H9 (cell line): ENCODE measurements around the gene USP40. TPM values are rescaled to one million over a fixed set of nuclear protein-coding genes. Genes with fewer than 3 reads are reported as not detected.
A peak's percentile ranks its signal among the peaks of the same experiment; 100 is the strongest.

Experiments
- DNase-seq: peaks from one replicate; pipeline ENCODE4 v3.0.0-alpha.2; 2017
- H2AFZ ChIP-seq: one replicate; pipeline ENCODE4 v1.6.1; 2013; ENCODE audit warnings: mild to moderate bottlenecking, low read length, control low read depth, moderate library complexity
- H2AK5ac ChIP-seq: 2 replicates; pipeline ENCODE4 v1.6.1; 2013; ENCODE audit warnings: low read length, control low read depth, mixed read lengths; ENCODE audit not compliant: insufficient read length
- H2BK120ac ChIP-seq: one replicate; pipeline ENCODE4 v1.6.1; 2013; ENCODE audit warnings: low read depth, mild to moderate bottlenecking, low read length, control low read depth, inconsistent platforms; ENCODE audit not compliant: poor library complexity, severe bottlenecking
- H2BK12ac ChIP-seq: 2 replicates; pipeline ENCODE4 v1.6.1; 2013; ENCODE audit warnings: low read length, control low read depth, mixed read lengths, low read depth; ENCODE audit not compliant: insufficient read length
- H2BK15ac ChIP-seq: 2 replicates; pipeline ENCODE4 v1.6.1; 2013; ENCODE audit warnings: low read depth, low read length, control low read depth
- H2BK20ac ChIP-seq: one replicate; pipeline ENCODE4 v1.6.1; 2013; ENCODE audit warnings: low read depth, mild to moderate bottlenecking, low read length, control low read depth, inconsistent platforms; ENCODE audit not compliant: poor library complexity, severe bottlenecking
- H2BK5ac ChIP-seq: 2 replicates; pipeline ENCODE4 v1.6.1; 2013; ENCODE audit warnings: low read length, control low read depth, mixed read lengths; ENCODE audit not compliant: insufficient read length
- H3K14ac ChIP-seq: 2 replicates; pipeline ENCODE4 v1.6.1; 2013; ENCODE audit warnings: low read length, control low read depth; ENCODE audit not compliant: insufficient read depth
- H3K18ac ChIP-seq: 2 replicates; pipeline ENCODE4 v1.6.1; 2013; ENCODE audit warnings: low read depth, mild to moderate bottlenecking, mixed read lengths, low read length, control low read depth; ENCODE audit not compliant: insufficient read length
- H3K23ac ChIP-seq: 2 replicates; pipeline ENCODE4 v1.6.1; 2013; ENCODE audit warnings: low read length, control low read depth, mixed read lengths, low read depth; ENCODE audit not compliant: insufficient read length
- H3K23me2 ChIP-seq: 2 replicates; pipeline ENCODE4 v1.6.1; 2013; ENCODE audit warnings: low read depth, mild to moderate bottlenecking, mixed read lengths, low read length, control low read depth; ENCODE audit not compliant: insufficient read length, poor library complexity, severe bottlenecking
- H3K27ac ChIP-seq: 2 replicates; pipeline ENCODE4 v1.5.1; 2013; ENCODE audit warnings: low read length, control low read depth, mixed read lengths, low read depth; ENCODE audit not compliant: insufficient read length
- H3K27me3 ChIP-seq: 2 replicates; pipeline ENCODE4 v1.6.1; 2013; ENCODE audit warnings: low read length, control low read depth, inconsistent platforms; ENCODE audit not compliant: insufficient read depth
- H3K4ac ChIP-seq: 2 replicates; pipeline ENCODE4 v1.6.1; 2013; ENCODE audit warnings: low read depth, mild to moderate bottlenecking, control low read depth, inconsistent platforms, low read length, moderate library complexity
- H3K4me1 ChIP-seq: 2 replicates; pipeline ENCODE4 v1.6.1; 2013; ENCODE audit warnings: low read length, control low read depth, inconsistent platforms; ENCODE audit not compliant: insufficient read depth
- H3K4me2 ChIP-seq: 2 replicates; pipeline ENCODE4 v1.6.1; 2013; ENCODE audit warnings: low read length, control low read depth, mixed read lengths; ENCODE audit not compliant: insufficient read length, insufficient read depth
- H3K56ac ChIP-seq: 2 replicates; pipeline ENCODE4 v1.6.1; 2013; ENCODE audit warnings: low read depth, mild to moderate bottlenecking, mixed read lengths, low read length, control low read depth; ENCODE audit not compliant: insufficient read length
- H3K79me1 ChIP-seq: 2 replicates; pipeline ENCODE4 v1.6.1; 2013; ENCODE audit warnings: low read depth, mild to moderate bottlenecking, moderate library complexity, low read length, control low read depth, inconsistent platforms; ENCODE audit not compliant: insufficient read depth, poor library complexity, severe bottlenecking
- H3K79me2 ChIP-seq: 2 replicates; pipeline ENCODE4 v1.6.1; 2013; ENCODE audit warnings: low read length, control low read depth, inconsistent platforms; ENCODE audit not compliant: insufficient read depth
- H3K9ac ChIP-seq: 2 replicates; pipeline ENCODE4 v1.6.1; 2013; ENCODE audit warnings: low read length, control low read depth, mixed read lengths; ENCODE audit not compliant: insufficient read length; ENCODE audit errors: extremely low read depth
- H3K9me3 ChIP-seq: one replicate; pipeline ENCODE4 v1.6.1; 2013; ENCODE audit warnings: low read depth, low read length, inconsistent platforms; ENCODE audit not compliant: control insufficient read depth
- H3T11ph ChIP-seq: one replicate; pipeline ENCODE4 v1.6.1; 2013; ENCODE audit warnings: mild to moderate bottlenecking, low read length, control low read depth, inconsistent platforms
- H4K20me1 ChIP-seq: one replicate; pipeline ENCODE4 v1.6.1; 2013; ENCODE audit not compliant: control insufficient read depth, insufficient read length, insufficient read depth
- H4K5ac ChIP-seq: 2 replicates; pipeline ENCODE4 v1.6.1; 2013; ENCODE audit warnings: low read depth, mild to moderate bottlenecking, mixed read lengths, low read length, control low read depth; ENCODE audit not compliant: insufficient read length
- H4K8ac ChIP-seq: replicated peaks from 2 replicates; pipeline ENCODE4 v1.6.1; 2013; ENCODE audit warnings: low read length, control low read depth, mixed read lengths, low read depth; ENCODE audit not compliant: insufficient read length
- H4K91ac ChIP-seq: 2 replicates; pipeline ENCODE4 v1.6.1; 2013; ENCODE audit warnings: low read depth, mild to moderate bottlenecking, moderate library complexity, mixed read lengths, low read length, control low read depth; ENCODE audit not compliant: insufficient read length
- H3K27ac Mint-ChIP-seq, 3 experiments: 2 replicates in 2 of 3; 3 replicates in 1 of 3; pipeline ENCODE4 v1.8.0; 2020 to 2021; ENCODE audit warnings: mixed read lengths in 3 of 3, mild to moderate bottlenecking in 1 of 3, moderate library complexity in 1 of 3
- H3K27me3 Mint-ChIP-seq: 2 replicates; pipeline ENCODE4 v1.8.0; 2021; ENCODE audit warnings: low read depth, mild to moderate bottlenecking, moderate library complexity, mixed read lengths
- H3K36me3 Mint-ChIP-seq, 3 experiments: 2 replicates in 2 of 3; 3 replicates in 1 of 3; pipeline ENCODE4 v1.8.0; 2020 to 2021; ENCODE audit warnings: low read depth in 3 of 3, mixed read lengths in 3 of 3; ENCODE audit not compliant: insufficient read depth in 1 of 3
- H3K4me1 Mint-ChIP-seq, 2 experiments: 2 replicates each; pipeline ENCODE4 v1.8.0; 2020; ENCODE audit warnings: mixed read lengths in 2 of 2
- H3K4me3 Mint-ChIP-seq, 2 experiments: 2 replicates in 1 of 2; 3 replicates in 1 of 2; pipeline ENCODE4 v1.8.0; 2020 to 2021; ENCODE audit warnings: mild to moderate bottlenecking in 2 of 2, mixed read lengths in 2 of 2, moderate library complexity in 1 of 2
- H3K9me3 Mint-ChIP-seq, 2 experiments: 2 replicates in 1 of 2; 3 replicates in 1 of 2; pipeline ENCODE4 v1.8.0; 2020; ENCODE audit warnings: mild to moderate bottlenecking in 2 of 2, mixed read lengths in 2 of 2, moderate library complexity in 1 of 2
- CTCF ChIP-seq: fragments of 200-600 bp; sonication (generic); conservative IDR thresholded peaks from 3 replicates; pipeline ENCODE4 v1.8.0; 2021; ENCODE audit warnings: antibody characterized with exemption, mild to moderate bottlenecking
- WGBS: extraction: QIAGEN DNeasy Blood & Tissue Kit; methylation state at CpG from one replicate; pipeline ENCODE4 v1.1.7; 2013; ENCODE audit warnings: missing lambda C conversion rate, low lambda C conversion rate, mixed read lengths; ENCODE audit not compliant: insufficient read length; ENCODE audit errors: extremely low coverage; 5-methylcytosine and 5-hydroxymethylcytosine counted together
- total RNA-seq: library from RNA; stranded (reverse); gene quantifications from 2 replicates; pipeline ENCODE4 v1.2.1, GENCODE V29; 2021

USP40 gene
- total RNA-seq, 1 experiment from 2014 or later: 7.5 TPM

GRCh38 chr2:233565685-233566140 is 869 bp downstream of the USP40 start:
- TF ChIP-seq CTCF: no peak
- no peaks in the 10 kb centered on the region for H3K9me3 ChIP-seq
- peak overlapping the region in 2 of 3 experiments; percentile 98; a peak in 4 of 7 replicates for H3K27ac Mint-ChIP-seq
- no peak overlapping the region for H3K4ac ChIP-seq
- H2BK20ac ChIP-seq: no peak overlapping the region
- no peak overlapping the region for H3T11ph ChIP-seq
- WGBS: no CpG with 5 or more reads among the region's 6 CpGs
- H3K18ac ChIP-seq: no peak overlapping the region
- H3K4me3 Mint-ChIP-seq: peak overlapping the region; percentile 89 to 93
- no peak overlapping the region for H3K56ac ChIP-seq
- H2AK5ac ChIP-seq: no peak overlapping the region
- H3K79me1 ChIP-seq: no peaks in the 10 kb centered on the region
- peaks cover 5 to 9% of the 10 kb centered on the region in 2 experiments for H3K4me1 Mint-ChIP-seq
- H4K91ac ChIP-seq: no peak overlapping the region
- H2BK5ac ChIP-seq: no peak overlapping the region
- no peak overlapping the region for H2BK15ac ChIP-seq
- H3K27ac ChIP-seq: no peak overlapping the region
- no peak overlapping the region for H3K23ac ChIP-seq
- peaks cover 8% of the 10 kb centered on the region for H3K23me2 ChIP-seq
- H3K36me3 Mint-ChIP-seq: no peaks in the 10 kb centered on the region
- no peak overlapping the region for H4K5ac ChIP-seq
- H4K8ac ChIP-seq: no peak overlapping the region
- no peak overlapping the region for H2AFZ ChIP-seq
- no peak overlapping the region for H3K14ac ChIP-seq
- no peaks in the 10 kb centered on the region for H4K20me1 ChIP-seq
- H3K27me3 ChIP-seq: no peaks in the 10 kb centered on the region
- H3K27me3 Mint-ChIP-seq: no peaks in the 10 kb centered on the region; the same call in 1 of the 2 replicates
- H3K9ac ChIP-seq: no peak overlapping the region
- H3K79me2 ChIP-seq: no peaks in the 10 kb centered on the region
- no peak overlapping the region for H2BK120ac ChIP-seq
- no peak for DNase-seq
- peak overlapping the region; percentile 74 for H3K4me2 ChIP-seq
- H3K9me3 Mint-ChIP-seq: no peaks in the 10 kb centered on the region
- H3K4me1 ChIP-seq: no peaks in the 10 kb centered on the region
- no peak overlapping the region for H2BK12ac ChIP-seq
